Tongue (tissue), 2 donors: ENCODE measurements around the gene TEX44. TPM values are rescaled to one million over a fixed set of nuclear protein-coding genes. Genes with fewer than 3 reads are reported as not detected.
A peak's percentile ranks its signal among the peaks of the same experiment; 100 is the strongest.

Experiments
- DNase-seq: peaks from one replicate; pipeline ENCODE4 v3.0.0-alpha.2; 2015
- total RNA-seq: library from RNA; depleted of rRNA; stranded (reverse); fragments of >200 nt; gene quantifications from one replicate; pipeline ENCODE4 v1.2.3, GENCODE V29; 2014

Gene TEX44
- total RNA-seq, 1 donor from 2014 or later = not detected

DNA sequence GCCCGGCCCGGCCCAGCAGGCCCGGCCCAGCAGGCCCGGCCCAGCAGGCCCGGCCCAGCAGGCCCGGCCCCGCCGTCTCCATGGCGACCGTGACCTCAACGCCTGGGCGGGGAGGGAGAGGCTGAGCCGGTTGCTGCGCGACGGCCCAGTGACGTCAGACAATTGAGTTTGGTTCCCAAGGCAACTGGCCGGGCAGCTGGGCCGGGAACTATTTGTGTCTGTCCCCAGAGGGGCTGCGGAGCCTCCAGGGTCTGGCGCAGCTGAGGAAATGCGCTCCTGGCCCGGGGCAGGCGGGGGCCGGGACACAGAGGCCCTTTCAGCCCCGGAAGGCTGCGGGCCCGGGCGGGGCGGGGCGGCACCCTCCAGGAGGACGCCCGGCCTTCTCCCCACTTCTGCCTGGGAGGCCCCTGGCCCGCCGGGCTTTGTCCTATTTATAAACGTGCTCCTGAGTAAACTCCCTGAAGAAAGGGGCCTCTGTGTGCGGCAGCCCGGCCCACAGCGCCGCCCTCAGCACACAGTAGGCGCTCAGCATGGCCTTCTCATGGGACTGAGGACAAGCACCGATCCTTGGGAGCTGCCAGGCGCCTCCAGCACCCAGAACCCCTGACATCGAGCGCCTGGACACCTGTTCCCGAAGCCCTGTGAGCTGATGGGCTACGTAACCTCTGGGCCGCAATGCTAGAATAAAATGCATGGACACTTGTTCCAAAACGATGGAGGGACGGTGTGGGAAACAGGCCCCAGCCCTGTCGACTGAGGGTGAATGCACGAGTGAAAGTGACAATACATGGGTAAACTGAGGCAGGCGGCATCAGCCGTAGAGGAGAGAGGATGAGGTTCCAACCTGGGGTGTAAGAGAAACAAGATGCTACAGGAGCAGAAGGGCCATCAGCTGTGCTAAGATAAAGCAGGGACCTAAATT lies 12.3 kb downstream of the TEX44 start:
- DNase-seq = peak; percentile 100

DNA sequence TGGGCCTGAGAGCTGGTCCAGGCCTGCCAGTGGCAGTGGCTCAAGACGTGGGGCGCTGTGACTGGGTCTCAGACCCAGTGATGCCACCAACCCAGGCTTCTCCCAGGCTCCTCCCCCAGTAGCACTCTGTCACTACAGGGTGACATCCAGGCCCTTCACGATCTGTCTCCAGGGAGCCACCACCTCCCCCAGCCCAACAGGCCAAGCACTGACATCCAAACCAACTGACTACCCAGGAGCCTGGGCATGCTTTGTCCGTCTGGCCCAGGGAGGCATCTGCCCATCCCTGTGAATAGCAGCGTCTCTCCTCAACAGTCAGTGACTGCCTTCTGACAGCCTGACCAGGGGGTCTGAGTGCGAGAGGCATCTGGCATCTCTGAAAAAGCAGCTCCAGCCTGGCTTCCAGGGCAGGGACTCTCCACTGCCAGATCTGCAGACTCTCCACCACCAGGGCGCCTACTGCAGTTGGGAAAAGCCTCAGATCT lies 13.0 kb downstream of the TEX44 start:
- DNase-seq = peak; percentile 64

DNA sequence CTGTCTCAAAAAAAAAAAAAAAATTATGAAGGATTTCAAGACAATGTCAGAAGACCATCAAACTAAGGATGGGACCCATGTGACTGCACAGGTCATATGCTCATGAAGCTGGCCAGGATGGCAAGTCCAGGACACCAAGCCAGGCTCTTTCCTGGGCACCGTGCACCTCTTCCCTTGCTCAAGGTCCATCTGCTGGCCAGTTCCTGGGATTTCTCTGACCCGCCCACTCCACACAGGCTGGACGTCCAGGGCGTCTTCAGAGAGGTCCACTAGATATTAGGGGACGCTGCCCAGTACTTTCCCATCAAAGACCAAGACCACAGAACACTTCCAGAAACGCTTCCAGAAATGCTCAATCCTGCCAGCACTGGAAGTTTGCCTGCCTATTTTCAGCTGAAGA lies 14.3 kb downstream of the TEX44 start:
- no peak for DNase-seq

DNA sequence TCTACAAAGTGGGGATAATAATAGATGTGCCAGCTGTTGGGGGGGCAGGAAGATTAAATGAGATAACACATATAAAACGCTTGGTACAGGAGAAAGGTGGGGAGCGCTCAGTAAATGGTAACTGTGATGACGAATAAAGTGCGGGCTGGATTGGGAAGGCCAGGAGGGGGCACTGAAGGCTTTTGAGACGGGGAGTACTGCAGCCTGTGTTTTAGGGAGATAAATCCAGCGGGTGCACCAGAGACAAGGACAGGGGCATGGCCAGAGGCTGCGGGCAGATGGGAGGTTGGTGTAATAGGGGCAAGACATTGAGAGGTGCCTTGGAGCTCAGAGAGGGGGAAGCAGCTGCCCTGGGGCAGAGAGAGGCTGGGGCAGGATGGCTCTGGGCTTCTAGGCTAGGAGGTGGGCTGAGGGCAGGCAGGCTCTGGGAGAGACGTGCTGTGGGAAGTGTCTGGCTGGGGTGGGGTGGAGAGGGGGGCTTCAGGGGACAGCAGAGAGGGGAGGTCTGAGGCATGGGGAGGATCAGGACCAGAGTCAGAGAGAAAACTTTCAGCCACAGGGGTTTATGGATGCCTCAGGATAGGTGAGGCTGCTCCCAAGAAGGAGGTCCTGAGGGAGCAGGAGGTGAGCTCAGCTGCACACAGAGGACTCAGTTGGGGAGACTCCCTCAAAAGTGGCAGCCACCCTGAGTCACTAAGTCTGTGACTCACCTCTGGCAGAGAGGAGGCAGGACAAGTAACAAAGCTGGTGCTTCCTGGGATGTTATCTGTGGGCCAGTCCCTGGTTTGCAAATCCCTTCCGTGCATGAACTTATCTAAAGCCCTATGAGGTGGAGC lies 18.8 kb downstream of the TEX44 start:
- peak; percentile 58 for DNase-seq

DNA sequence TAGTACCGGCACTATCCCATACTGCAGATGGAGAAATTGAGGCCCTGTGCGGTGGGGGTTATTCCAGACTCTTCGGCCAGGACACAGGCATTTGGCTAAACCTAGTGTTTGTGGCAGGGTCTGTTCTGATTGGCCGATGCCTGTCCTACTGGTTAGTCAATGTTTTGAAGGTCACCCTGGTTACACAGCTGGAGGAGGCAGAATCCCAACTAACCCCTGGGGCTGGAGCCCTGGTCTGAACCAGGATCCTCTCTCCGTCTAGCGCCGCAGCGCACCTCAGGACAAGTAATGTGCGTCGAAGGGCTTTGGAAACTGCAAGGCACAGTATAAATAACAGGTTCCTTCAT lies 19.4 kb downstream of the TEX44 start:
- peak; percentile 49 for DNase-seq

DNA sequence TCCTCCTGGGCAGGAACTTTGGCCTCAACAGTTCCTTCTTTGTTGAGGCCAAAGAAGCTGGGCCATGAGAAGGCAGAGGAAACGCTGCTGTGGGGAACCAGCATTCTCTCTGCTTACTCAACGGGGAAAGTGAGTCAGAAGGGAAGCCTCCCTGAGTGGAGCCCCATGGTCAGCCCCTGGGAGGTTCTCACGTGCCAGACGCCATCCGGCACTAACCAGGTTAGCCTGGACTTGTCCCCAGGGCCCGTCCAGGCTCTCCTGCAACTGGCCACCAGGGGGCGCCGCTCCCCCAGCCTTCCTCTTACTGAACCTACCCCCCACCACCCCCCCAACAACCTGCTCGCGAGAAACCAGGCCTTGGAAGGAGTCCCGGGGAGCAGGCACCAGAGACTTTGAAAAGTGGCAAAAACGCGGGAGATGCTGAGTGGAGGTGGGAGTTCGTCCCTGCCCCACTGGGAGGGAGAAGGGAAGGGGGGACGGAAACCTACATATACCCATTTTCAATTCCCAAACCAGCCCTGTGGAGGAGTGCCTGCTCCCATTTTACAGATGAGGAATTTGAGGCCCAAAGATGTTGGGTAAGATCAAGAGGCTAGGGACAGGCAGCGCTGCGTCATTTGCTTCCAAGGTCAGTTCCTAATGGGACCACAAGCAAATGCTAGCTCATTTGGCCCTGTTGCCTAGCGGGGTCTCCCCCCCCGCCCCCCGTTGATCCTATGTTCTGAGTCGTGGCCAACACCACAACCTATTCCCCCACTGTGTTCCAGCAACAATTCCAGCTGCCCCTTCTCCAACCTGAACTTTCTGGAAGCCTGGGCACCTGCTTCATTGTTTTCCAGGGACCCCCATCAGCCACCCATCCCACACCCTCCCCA lies 20.0 kb downstream of the TEX44 start:
- peak; percentile 94 for DNase-seq

DNA sequence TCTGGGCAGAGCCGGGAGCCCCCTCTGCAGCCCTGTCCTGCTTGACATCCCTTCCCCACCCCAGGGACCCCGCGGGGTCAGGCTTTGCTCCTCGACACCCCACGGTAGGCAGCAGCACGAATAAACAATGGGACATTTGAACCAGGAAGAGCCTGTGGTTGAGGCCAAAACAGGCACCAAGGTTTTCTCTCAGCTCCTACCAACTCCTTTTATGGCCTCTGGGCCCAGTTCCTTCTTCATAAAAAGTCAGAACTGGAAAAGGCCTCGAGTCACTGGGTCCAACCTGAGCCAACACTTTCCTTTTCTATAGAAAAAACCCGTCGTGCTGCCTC lies 20.6 kb downstream of the TEX44 start:
- no peak for DNase-seq

DNA sequence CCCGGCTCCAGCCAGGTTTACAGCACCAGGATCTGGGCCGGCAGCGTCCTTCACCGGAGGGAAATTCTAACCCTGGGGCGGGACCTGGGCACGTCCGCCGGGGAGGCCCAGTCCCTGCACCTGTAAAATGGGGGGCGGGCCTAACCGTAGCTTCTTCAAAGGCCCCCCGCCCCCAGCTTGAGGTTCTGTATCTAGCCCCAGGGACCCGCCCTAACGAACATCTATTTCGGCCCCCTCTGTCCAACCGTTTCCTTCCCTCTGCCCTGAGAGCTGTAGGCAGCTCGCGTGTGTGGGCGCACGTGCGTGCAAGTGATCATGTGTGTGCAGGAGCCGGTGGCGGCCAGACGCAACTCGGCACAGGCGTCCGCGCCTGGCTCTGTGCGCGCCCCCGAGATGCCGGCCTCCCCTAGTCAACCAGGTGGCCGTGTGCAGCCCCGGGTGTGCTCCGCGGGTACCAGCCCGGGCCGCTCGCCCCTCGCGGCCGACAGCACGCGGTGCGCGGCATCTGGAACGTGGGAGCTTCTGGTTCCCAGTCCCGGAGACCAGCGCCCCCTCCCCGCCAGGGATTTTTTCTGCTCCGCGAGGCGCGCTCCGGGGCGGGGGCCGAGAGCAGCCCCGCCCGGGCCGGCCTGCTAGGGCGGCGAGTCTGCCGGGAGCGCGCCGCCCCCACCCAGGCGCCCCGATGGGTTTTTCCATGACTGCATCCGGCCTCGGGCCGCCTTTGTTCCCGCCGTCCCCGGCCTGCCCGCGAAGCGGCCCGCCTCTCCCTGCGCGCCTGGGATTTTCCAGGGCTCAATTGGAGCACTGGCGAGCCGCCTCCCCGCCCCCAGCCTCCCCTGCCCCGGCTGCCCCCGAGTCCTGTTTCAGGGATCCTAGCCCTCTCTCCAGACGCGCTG lies 21.2 kb downstream of the TEX44 start:
- peak; percentile 93 for DNase-seq

DNA sequence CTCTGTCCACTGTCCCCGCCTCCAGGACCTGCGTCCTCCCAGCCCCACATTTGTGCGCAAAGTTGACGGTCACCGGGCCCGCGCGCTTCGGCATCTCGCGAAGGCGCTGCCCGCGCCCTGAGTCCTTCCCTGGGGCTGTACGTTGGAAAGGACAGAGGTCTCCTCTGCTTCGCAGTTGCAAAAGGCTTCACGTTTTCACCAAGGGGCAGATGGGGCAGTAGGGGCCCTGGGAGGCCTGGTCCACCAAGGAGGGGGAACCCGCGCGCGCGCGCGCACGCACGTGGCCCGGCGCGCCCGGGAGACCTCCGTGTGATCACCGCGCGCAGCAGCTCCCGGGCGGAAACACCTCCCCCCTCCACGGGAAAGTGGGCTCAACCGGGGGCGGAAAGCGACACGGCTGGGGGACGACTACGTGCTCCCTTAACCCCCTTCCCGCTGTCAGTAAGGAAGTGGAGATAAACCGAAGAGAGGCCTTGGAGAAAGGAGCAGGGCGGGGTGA lies 21.9 kb downstream of the TEX44 start:
- peak; percentile 78 for DNase-seq

DNA sequence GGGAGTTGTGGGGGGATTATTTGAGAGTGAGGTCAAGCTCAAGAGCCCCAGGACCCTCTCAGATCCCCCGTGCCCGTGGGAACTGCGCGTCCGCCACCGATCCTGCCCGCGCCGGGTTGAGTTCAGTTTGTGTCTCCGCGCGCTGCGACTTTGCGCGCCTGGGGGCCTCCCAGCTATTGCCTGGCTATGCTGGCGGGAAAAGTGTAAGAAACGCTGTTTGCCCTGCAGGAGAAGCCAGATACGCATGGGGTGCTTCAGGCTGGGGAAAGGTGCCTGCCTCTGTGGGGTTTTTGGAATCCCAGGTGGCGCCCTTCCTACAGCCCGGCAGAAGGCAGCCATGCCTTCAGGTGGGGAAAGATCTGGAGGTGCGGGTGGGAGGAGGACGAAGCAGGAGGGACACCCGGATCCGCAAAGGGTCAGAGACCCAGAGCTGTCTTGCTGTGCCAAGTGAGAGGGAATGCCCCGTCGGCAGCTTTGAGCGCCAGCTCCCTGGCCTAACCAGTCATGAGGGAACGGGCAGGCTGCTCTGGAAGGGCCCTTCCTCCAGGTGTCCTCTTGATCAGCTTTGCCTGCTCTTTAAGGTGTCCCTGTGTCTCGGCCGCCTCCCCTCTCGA lies 22.5 kb downstream of the TEX44 start:
- no peak for DNase-seq

DNA sequence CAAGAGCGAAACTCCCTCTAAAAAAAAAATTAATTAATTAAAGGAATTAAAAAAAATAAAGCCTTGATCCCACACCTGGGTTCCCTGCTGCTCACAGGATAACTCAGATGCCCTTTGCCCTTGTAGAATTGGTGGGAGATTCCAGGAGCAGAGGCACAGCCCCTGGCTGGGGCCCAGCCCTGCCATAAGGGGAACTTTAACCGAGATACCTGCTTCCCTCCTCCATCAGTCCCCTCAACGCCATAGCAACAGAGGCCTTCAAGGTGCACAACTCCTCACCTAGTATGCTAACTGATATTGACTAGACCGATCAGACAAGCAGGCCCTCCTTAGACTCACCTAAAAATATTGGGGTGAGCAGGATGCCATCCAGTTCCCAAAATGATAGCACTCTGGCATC lies 23.6 kb downstream of the TEX44 start:
- DNase-seq = no peak

DNA sequence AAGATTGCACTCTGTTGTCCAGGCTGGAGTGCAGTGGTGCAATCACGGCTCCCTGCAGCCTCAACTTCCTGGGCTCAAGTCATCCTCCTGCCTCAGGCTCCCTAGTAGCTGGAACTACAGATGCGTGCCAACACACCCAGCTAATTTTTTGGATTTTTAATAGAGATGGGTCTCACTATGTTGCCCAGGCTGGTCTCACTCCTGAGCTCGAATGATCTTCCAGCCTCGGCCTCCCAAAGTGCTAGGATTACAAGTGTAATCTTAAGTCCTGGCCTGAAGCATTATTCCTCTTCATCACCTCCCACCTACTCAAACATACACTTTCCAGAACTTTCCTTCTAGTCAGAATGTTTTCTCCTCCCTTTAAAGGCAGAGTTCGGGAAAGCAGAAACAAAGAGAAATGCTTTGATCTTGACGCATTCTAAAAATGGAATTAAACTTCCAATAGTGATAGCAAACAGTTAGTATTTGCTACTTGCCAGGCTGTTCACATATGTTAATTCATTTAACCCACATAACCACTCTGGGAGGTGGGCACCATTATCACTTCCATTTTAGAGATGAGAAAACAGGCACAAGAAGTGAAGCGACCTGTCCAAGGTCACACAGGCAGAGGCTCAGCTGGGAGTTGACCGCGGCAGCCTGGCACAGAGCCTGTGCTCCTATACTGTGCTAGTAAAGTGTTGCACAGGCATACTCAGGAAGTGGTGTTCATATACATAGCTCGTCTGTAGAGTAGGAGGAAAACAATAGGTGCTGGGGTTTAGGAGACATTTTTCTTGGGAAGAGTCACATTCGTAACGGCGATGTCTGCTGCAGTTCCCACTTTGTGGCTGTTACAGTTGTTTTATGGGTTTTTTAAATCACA lies 24.6 kb downstream of the TEX44 start:
- no peak for DNase-seq

DNA sequence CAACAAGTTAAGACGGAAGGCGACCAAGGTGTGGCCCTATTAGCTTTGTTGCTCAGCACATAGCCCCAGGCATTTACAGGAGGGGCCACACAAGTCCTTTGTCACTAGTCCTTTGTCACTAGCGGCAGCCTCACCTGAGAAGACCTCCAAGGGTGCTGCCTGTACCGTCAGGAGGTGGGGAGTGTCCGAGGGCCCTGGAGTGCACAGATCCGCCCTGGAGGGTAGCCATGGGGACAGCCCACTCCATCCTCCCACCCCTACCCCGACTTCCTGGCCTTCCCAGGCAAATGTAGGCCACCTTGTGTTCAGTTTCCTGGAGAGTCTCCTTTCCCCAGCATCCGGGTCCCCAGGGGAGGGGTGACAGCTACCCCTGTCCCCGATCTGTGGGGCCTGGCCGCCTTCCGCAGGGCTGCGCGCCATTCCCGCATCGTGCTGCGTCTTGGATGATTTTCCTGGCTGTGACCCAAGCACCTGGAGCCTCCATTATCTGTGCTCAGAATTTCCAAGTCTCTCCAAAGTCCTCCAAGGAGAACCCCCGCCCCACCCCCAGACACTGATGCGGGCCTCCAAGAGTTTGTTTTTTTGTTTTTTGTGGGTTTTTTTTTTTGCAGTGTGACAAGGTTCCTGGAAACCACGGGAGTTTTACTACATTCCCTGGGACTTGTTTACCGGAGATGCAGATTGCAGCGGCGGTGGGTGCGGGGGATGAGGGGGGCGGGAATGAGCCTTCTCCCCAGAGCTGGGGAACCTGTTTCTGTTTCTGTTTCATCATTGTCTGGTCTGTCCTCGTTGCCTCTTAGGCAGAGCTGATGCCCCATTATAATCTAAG lies 28.6 kb downstream of the TEX44 start:
- DNase-seq = peak; percentile 74

DNA sequence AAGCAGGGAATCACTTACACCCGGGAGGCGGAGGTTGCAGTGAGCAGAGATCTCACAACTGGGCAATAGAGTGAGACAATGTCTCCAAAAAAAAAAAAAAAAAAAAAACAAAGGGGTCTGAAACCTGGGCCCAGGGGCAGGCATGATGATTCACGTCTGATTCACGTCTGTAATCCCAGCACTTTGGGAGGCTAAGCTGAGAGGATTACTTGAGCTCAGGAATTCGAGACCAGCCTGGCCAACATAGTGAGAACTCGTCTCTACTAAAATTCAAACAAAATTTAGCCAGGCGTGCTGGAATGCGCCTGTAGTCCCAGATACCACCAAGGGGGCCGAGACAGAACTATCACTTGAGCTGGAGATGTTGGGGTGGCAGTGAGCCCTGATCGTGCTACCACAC lies 30.3 kb downstream of the TEX44 start:
- no peak for DNase-seq

DNA sequence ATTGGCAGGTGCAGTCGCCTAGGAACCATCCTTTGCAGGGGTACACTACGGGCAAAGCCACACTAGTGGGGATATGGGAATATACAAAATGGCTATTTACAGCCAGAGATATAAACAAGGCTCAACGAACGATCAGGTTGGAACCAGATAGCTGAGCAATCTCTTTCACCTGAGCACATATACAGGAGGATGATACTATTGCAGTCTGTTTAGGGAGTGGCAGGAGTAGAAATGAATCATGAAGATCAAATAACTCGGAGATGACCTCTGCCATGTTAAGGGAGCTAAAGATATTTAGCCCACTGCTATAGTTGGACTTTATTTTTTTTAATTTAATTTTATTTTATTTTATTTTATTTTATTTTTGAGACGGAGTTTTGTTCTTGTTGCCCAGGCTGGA lies 33.8 kb downstream of the TEX44 start:
- no peak for DNase-seq

DNA sequence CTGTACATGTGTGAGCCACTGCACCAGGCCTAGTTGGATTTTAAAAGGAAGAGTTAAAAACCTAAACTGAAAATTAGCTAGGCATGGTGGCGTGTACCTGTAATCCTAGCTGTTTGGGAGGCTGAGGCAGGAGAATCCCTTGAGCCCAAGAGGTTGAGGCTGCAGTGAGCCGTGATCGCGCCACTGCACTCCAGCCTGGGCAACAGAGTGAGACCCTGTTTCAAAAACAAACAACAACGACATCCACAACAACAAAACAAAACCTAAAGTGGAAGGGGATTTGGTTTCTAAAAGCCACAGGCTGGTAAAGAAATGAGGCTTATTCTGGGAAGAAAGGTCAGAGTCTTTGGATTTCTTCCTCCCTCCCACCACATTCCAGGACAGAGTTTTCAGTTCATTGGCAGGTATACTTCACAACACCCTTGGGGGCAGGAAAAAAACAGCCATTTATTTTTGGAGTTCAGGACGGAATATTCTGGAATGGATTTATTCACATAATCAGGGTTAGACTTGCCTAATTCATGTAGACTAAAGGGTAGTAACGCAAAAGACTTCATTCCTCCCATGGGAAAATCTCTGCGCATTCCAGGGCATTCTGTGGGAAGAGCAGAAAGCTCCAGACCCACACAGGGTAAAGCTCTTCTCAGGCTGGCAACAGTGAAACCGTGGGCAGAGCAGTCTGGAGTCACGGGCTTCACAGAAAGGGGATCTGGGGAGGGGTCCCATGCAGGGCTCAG lies 34.9 kb downstream of the TEX44 start:
- DNase-seq = no peak

DNA sequence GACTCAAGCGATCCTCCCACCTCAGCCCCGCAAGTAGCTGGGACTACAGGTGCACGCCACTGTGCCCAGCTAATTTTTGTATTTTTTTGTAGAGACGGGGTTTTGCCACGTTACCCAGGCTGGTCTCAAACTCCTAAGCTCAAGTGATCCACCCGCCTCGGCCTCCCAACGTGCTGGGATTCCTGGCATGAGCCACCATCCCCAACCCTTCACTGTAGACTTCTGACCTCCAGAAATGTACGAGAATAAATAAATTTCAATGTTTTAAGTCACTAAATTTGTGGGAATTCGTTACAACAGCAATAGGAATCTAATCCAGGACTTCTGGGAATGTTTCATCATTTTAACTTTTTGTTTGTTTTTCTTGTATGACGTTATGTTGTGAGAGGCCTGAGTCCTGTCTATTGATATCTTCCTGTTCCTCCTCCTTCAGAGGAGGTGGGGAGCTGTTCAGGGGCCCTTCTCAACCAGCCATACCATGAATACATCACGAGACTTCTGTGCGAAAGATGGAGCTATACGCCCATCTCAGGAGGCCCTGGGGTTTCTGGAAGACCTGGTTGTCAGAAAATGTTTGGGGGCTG lies 40.0 kb downstream of the TEX44 start:
- DNase-seq = peak; percentile 68
